ENCODE measurements around the gene SYMPK.

The SYMPK gene

DNA sequence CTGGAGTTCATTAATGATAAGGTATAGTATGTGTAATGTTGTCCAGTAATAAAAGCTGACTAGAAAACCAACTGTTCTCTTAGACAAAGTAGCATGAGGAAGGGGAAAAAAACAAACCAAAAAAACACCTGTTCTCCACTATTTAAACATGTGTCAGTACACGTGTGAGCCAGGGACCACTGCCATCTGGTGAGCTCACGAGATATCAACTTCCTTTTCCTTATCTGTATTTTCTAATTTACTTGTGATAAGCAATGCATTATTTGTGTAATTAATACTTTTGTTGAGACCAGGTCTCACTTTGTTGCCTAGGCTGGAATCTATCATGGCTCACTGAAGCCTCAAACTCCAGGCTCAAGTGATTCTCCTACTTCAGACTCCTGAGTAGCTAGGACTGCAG, 89.6 kb downstream of the SYMPK start:
- Histone ChIP-seq H3K9ac (ENCODE audit: low read depth, low read length) (no peak overlapping the region), H3K4me2 (ENCODE audit: insufficient read depth, low read length) (no peak overlapping the region), H2AFZ (ENCODE audit: low read depth, low read length) (no peak overlapping the region), H4K20me1 (ENCODE audit: insufficient read depth, low read length) (0 out of 2 replicates have a peak, but pooled peaks cover 5% of the 10 kb centered on the region), H3K4me3 (ENCODE audit: low read depth in 1 of 2, low read length in 2 of 2) (no peak overlapping the region), H3K79me2 (ENCODE audit: insufficient read depth, low read length) (no peaks in the 10 kb centered on the region), H3K27ac (ENCODE audit: low read length) (no peak overlapping the region), H3K27me3 (ENCODE audit: insufficient read depth, low read length, poor library complexity) (no peaks in the 10 kb centered on the region), H3K36me3 (ENCODE audit: insufficient read depth, low read length) (peaks cover 21% of the 10 kb centered on the region), H3K9me3 (ENCODE audit: insufficient read depth, low read length, severe bottlenecking) (no peaks in the 10 kb centered on the region), H3K4me1 (ENCODE audit: insufficient read depth, low read length) (peaks cover 17% of the 10 kb centered on the region)
- no peak for TF ChIP-seq EZH2 (IDR thresholded peaks at IDR 0.05; ENCODE audit: borderline replicate concordance, low read depth, low read length, severe bottlenecking)
- TF ChIP-seq, protein P1, sequence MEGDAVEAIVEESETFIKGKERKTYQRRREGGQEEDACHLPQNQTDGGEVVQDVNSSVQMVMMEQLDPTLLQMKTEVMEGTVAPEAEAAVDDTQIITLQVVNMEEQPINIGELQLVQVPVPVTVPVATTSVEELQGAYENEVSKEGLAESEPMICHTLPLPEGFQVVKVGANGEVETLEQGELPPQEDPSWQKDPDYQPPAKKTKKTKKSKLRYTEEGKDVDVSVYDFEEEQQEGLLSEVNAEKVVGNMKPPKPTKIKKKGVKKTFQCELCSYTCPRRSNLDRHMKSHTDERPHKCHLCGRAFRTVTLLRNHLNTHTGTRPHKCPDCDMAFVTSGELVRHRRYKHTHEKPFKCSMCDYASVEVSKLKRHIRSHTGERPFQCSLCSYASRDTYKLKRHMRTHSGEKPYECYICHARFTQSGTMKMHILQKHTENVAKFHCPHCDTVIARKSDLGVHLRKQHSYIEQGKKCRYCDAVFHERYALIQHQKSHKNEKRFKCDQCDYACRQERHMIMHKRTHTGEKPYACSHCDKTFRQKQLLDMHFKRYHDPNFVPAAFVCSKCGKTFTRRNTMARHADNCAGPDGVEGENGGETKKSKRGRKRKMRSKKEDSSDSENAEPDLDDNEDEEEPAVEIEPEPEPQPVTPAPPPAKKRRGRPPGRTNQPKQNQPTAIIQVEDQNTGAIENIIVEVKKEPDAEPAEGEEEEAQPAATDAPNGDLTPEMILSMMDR (IDR thresholded peaks at IDR 0.05; ENCODE audit: borderline replicate concordance, extremely low read depth, low read length, poor library complexity, severe bottlenecking): no peak
- ATAC-seq (ENCODE audit: insufficient read depth, low read depth) (no peak), DNase-seq (no peak)

DNA sequence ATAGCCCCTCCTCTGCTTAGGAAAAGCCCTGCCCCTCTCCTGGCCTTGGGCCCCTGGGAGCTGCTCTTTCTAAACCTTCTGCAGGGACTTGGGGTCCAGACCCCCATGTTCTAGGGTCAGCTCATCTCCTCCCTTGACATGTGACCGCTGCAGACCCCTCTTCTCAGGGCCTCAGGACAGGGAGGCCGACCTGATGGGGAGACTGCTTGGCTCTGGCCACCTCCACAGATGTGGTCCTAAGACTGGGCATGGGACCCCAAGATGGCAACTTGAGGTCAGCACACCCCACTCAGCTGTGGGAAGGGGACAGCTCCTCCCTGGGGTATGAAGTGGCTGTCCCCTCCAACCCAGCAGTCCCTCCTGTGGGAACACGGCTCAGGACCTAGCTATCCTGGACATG, 90.0 kb downstream of the SYMPK start:
- TF ChIP-seq, protein P1 (IDR thresholded peaks at IDR 0.05; ENCODE audit: borderline replicate concordance, extremely low read depth, low read length, poor library complexity, severe bottlenecking): no peak
- no peak for TF ChIP-seq EZH2 (IDR thresholded peaks at IDR 0.05; ENCODE audit: borderline replicate concordance, low read depth, low read length, severe bottlenecking)
- Histone ChIP-seq H3K9ac (ENCODE audit: low read depth, low read length) (no peak overlapping the region), H3K36me3 (ENCODE audit: insufficient read depth, low read length) (peaks cover 16% of the 10 kb centered on the region), H2AFZ (ENCODE audit: low read depth, low read length) (no peak overlapping the region), H3K79me2 (ENCODE audit: insufficient read depth, low read length) (no peaks in the 10 kb centered on the region), H3K4me2 (ENCODE audit: insufficient read depth, low read length) (no peak overlapping the region), H3K27me3 (ENCODE audit: insufficient read depth, low read length, poor library complexity) (no peaks in the 10 kb centered on the region), H3K4me3 (ENCODE audit: low read depth in 1 of 2, low read length in 2 of 2) (no peak overlapping the region), H3K4me1 (ENCODE audit: insufficient read depth, low read length) (peaks cover 22% of the 10 kb centered on the region), H4K20me1 (ENCODE audit: insufficient read depth, low read length) (0 out of 2 replicates have a peak, but pooled peaks cover 5% of the 10 kb centered on the region), H3K27ac (ENCODE audit: low read length) (no peak overlapping the region), H3K9me3 (ENCODE audit: insufficient read depth, low read length, severe bottlenecking) (no peaks in the 10 kb centered on the region)
- ATAC-seq (ENCODE audit: insufficient read depth, low read depth) (no peak), DNase-seq (no peak)

DNA sequence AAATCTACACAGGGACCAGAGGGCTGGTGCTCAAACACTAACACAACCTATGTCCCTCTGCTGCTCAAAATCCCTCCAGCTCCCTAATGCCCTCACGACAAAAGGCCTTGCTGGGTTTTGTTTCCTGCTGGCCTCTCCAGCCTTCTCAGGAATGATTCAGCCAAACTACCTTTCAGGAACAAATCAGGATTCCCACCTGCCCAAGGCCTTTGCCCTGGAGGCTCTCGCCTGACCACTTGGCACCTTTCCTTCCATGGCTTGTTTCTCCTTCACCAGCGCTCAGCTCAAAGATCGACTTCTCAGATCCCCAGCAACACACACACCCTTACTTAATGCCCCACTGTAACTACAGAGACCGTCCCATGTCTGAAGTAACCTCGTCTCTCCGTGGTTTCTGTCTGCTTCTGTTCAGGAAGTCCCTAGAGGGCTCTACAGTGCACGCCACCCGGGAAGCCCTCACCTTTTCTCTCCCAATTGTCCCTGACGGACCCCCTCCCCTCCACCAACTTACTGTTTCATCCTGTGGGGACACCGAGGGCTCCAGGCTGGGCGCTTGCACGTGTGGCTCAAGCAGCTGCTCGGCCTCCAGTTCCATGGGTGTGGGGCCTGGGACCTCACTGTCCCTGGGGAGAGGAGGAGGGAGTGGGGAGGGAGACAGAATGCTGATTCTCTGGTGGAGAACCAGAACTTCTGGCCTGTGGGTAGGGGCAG, 90.7 kb downstream of the SYMPK start:
- Histone ChIP-seq H3K4me2 (ENCODE audit: insufficient read depth, low read length) (no peak overlapping the region), H3K27me3 (ENCODE audit: insufficient read depth, low read length, poor library complexity) (no peaks in the 10 kb centered on the region), H3K36me3 (ENCODE audit: insufficient read depth, low read length) (peaks cover 10% of the 10 kb centered on the region), H3K9ac (ENCODE audit: low read depth, low read length) (no peak overlapping the region), H4K20me1 (ENCODE audit: insufficient read depth, low read length) (0 out of 2 replicates have a peak, but pooled peaks cover 2% of the 10 kb centered on the region), H3K79me2 (ENCODE audit: insufficient read depth, low read length) (no peaks in the 10 kb centered on the region), H3K9me3 (ENCODE audit: insufficient read depth, low read length, severe bottlenecking) (no peaks in the 10 kb centered on the region), H3K4me1 (ENCODE audit: insufficient read depth, low read length) (peaks cover 26% of the 10 kb centered on the region), H2AFZ (ENCODE audit: low read depth, low read length) (no peak overlapping the region), H3K27ac (ENCODE audit: low read length) (no peak overlapping the region), H3K4me3 (ENCODE audit: low read depth in 1 of 2, low read length in 2 of 2) (no peak overlapping the region)
- ATAC-seq (ENCODE audit: insufficient read depth, low read depth): no peak
- no peak for DNase-seq
- TF ChIP-seq EZH2 (IDR thresholded peaks at IDR 0.05; ENCODE audit: borderline replicate concordance, low read depth, low read length, severe bottlenecking): no peak
- TF ChIP-seq, protein P1 (IDR thresholded peaks at IDR 0.05; ENCODE audit: borderline replicate concordance, extremely low read depth, low read length, poor library complexity, severe bottlenecking): no peak
